Amniotic epithelial cell (primary cell): ENCODE results near the gene ABCD4.

ENCODE experiments used
- DNase-seq: peaks from one replicate; pipeline ENCODE4 v3.0.0-alpha.2; 2010; ENCODE audit warnings: low read depth

The ABCD4 gene

GRCh38 chr14:74259513-74259912 lies 43.2 kb downstream of the ABCD4 start:
- DNase-seq, result no peak

- DNase-seq, result no peak
Observed at GRCh38 chr14:74258764-74259035, 44.0 kb downstream of the ABCD4 start.

- no peak for DNase-seq
Observed at GRCh38 chr14:74257941-74258763, 44.6 kb downstream of the ABCD4 start.

GRCh38 chr14:74257078-74257940 lies 45.4 kb downstream of the ABCD4 start:
- DNase-seq, result no peak

- no peak for DNase-seq
Observed at GRCh38 chr14:74255281-74255680, 47.5 kb downstream of the ABCD4 start.

- no peak for DNase-seq
Observed at GRCh38 chr14:74249433-74250375, 53.0 kb downstream of the ABCD4 start.

GRCh38 chr14:74248017-74248416 lies 54.7 kb downstream of the ABCD4 start:
- no peak for DNase-seq

- DNase-seq, result no peak
Observed at GRCh38 chr14:74246542-74246941, 56.2 kb downstream of the ABCD4 start.

- DNase-seq, result no peak
Observed at GRCh38 chr14:74245292-74245691, 57.4 kb downstream of the ABCD4 start.

GRCh38 chr14:74244115-74244514 lies 58.6 kb downstream of the ABCD4 start:
- no peak for DNase-seq

- DNase-seq, result no peak
Observed at GRCh38 chr14:74243051-74243450, 59.7 kb downstream of the ABCD4 start.

- no peak for DNase-seq
Observed at GRCh38 chr14:74242780-74243042, 60.0 kb downstream of the ABCD4 start.

- no peak for DNase-seq
Observed at GRCh38 chr14:74242021-74242779, 60.5 kb downstream of the ABCD4 start.

- no peak for DNase-seq
Observed at GRCh38 chr14:74241652-74242017, 61.1 kb downstream of the ABCD4 start.

- no peak for DNase-seq
Observed at GRCh38 chr14:74240794-74241651, 61.7 kb downstream of the ABCD4 start.

- DNase-seq, result no peak
Observed at GRCh38 chr14:74239848-74240793, 62.6 kb downstream of the ABCD4 start.

- no peak for DNase-seq
Observed at GRCh38 chr14:74238974-74239847, 63.5 kb downstream of the ABCD4 start, which contains the start of gene VSX2. TSS of gene VSX2 (plus strand) at chr14:74239449. CDS start at chr14:74239562, 113 bp downstream.

- peak; percentile 14 for DNase-seq
Observed at GRCh38 chr14:74237441-74237840, 65.3 kb downstream of the ABCD4 start.
